Hepatocyte (in vitro differentiated cells): ENCODE results near the gene TCP10L. TPM values are rescaled to one million over a fixed set of nuclear protein-coding genes. Genes with fewer than 3 reads are reported as not detected.
"Not testable (repeated sequence)": the region's sequence is repeated elsewhere in the genome, so short reads cannot be mapped to it uniquely, and the experiment has no call there.

ENCODE experiments used
- DNase-seq: peaks from one replicate; pipeline ENCODE4 v3.0.0-alpha.2; 2016; ENCODE audit warnings: low spot score
- H2AFZ ChIP-seq: fragments of 200-600 bp; sonication (generic); 2 replicates; pipeline ENCODE4 v1.6.0; 2016; ENCODE audit warnings: antibody characterized with exemption, mild to moderate bottlenecking
- H3K27ac ChIP-seq: fragments of 200-600 bp; sonication (generic); 2 replicates; pipeline ENCODE4 v1.5.1; 2016; ENCODE audit warnings: mild to moderate bottlenecking
- H3K27me3 ChIP-seq: fragments of 200-600 bp; sonication (generic); 2 replicates; pipeline ENCODE4 v1.6.1; 2016
- H3K36me3 ChIP-seq: fragments of 200-600 bp; sonication (generic); replicated peaks from 2 replicates; pipeline ENCODE4 v1.5.1; 2016; ENCODE audit warnings: low read depth; ENCODE audit not compliant: insufficient read depth
- H3K4me1 ChIP-seq: fragments of 200-600 bp; sonication (generic); 2 replicates; pipeline ENCODE4 v1.5.1; 2016; ENCODE audit warnings: mild to moderate bottlenecking, moderate library complexity; ENCODE audit not compliant: insufficient read depth
- H3K4me2 ChIP-seq: fragments of 200-600 bp; sonication (generic); 2 replicates; pipeline ENCODE4 v1.6.0; 2016
- H3K4me3 ChIP-seq: fragments of 200-600 bp; sonication (generic); 2 replicates; pipeline ENCODE4 v1.5.1; 2016; ENCODE audit warnings: mild to moderate bottlenecking
- H3K79me2 ChIP-seq: fragments of 200-600 bp; sonication (generic); 2 replicates; pipeline ENCODE4 v1.6.0; 2017; ENCODE audit warnings: mild to moderate bottlenecking
- H3K9me2 ChIP-seq: fragments of 200-600 bp; sonication (generic); replicated peaks from 2 replicates; pipeline ENCODE4 v1.6.0; 2017; ENCODE audit warnings: mild to moderate bottlenecking; ENCODE audit not compliant: insufficient read depth
- H3K9me3 ChIP-seq: fragments of 200-600 bp; sonication (generic); 2 replicates; pipeline ENCODE4 v1.5.1; 2016; ENCODE audit warnings: low read depth, mild to moderate bottlenecking
- H4K20me1 ChIP-seq: fragments of 200-600 bp; sonication (generic); 2 replicates; pipeline ENCODE4 v1.6.0; 2016; ENCODE audit warnings: mild to moderate bottlenecking; ENCODE audit not compliant: insufficient read depth, poor library complexity, severe bottlenecking
- EZH2 ChIP-seq: fragments of 200-600 bp; sonication (generic); IDR thresholded peaks from 2 replicates; pipeline ENCODE4 v1.6.1; 2016; ENCODE audit warnings: antibody characterized with exemption, mild to moderate bottlenecking, borderline replicate concordance
- EZH2phosphoT487 ChIP-seq: fragments of 200-600 bp; sonication (generic); IDR thresholded peaks from one replicate; pipeline ENCODE4 v1.6.1; 2018; ENCODE audit warnings: antibody characterized with exemption, mild to moderate bottlenecking, low read depth, moderate library complexity; ENCODE audit not compliant: unreplicated experiment, severe bottlenecking
- WGBS: methylation state at CpG from one replicate; pipeline ENCODE4 v1.1.6; 2016; ENCODE audit warnings: low lambda C conversion rate; ENCODE audit errors: missing lambda C conversion rate; 5-methylcytosine and 5-hydroxymethylcytosine counted together
- polyA plus RNA-seq: library from polyadenylated mRNA; unstranded; fragments of >200 nt; fragmentation: Nextera tagmentation; extraction: Ambion mirVana; gene quantifications from 2 replicates; pipeline ENCODE4 v1.2.1, GENCODE V29; 2016
- total RNA-seq: library from RNA; depleted of rRNA; stranded (reverse); fragments of >200 nt; gene quantifications from 2 replicates; pipeline ENCODE4 v1.2.3, GENCODE V29; 2014
- TF ChIP-seq, protein P1 (sequence below): fragments of 200-600 bp; sonication (generic); IDR thresholded peaks from 2 replicates; pipeline ENCODE4 v1.5.1; 2016; ENCODE audit warnings: antibody characterized with exemption, mild to moderate bottlenecking; ENCODE audit not compliant: poor library complexity

Gene TCP10L
- total and polyA plus RNA-seq, 2 experiments from 2014 or later: 0.40 to 1.0 TPM

DNA sequence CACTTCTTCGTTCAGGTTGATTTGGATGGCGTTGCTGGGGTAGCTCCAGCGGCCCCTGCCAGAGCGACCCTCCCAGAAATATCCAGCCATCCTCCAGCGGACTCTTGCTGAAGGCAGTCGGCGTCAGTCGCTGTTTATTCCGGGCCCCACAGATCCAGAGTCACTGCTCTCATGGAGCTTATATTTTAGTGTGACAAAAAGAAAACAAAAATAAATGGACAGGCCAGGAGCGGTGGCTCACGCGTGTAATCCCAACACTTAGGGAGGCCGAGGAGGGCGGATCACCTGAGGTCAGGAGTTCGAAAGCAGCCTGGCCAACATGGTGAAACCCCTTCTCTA, 27.6 kb upstream of the TCP10L start:
- Histone ChIP-seq H3K79me2 (peaks cover 30% of the 10 kb centered on the region), H3K4me2 (peak overlapping the region; percentile 86), H3K36me3 (no peaks in the 10 kb centered on the region), H3K4me1 (peaks cover 13% of the 10 kb centered on the region), H3K27me3 (no peaks in the 10 kb centered on the region), H3K9me3 (no peaks in the 10 kb centered on the region), H3K27ac (peak overlapping the region; percentile 96), H3K4me3 (peak overlapping the region; percentile 83), H4K20me1 (no peaks in the 10 kb centered on the region), H3K9me2 (no peaks in the 10 kb centered on the region), H2AFZ (peak overlapping the region; percentile 87)
- 8% methylated on average over 15 of the region's 15 CpGs for WGBS
- TF ChIP-seq EZH2phosphoT487 (no peak), EZH2 (no peak)
- TF ChIP-seq, protein P1, sequence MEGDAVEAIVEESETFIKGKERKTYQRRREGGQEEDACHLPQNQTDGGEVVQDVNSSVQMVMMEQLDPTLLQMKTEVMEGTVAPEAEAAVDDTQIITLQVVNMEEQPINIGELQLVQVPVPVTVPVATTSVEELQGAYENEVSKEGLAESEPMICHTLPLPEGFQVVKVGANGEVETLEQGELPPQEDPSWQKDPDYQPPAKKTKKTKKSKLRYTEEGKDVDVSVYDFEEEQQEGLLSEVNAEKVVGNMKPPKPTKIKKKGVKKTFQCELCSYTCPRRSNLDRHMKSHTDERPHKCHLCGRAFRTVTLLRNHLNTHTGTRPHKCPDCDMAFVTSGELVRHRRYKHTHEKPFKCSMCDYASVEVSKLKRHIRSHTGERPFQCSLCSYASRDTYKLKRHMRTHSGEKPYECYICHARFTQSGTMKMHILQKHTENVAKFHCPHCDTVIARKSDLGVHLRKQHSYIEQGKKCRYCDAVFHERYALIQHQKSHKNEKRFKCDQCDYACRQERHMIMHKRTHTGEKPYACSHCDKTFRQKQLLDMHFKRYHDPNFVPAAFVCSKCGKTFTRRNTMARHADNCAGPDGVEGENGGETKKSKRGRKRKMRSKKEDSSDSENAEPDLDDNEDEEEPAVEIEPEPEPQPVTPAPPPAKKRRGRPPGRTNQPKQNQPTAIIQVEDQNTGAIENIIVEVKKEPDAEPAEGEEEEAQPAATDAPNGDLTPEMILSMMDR: no peak
- DNase-seq: no peak

GRCh38 chr21:32612075-32612998, 27.0 kb upstream of the TCP10L start, which contains the start of gene CFAP298:
Gene CFAP298, minus strand, starts transcription at chr21:32612377. Its CDS starts 134 bp downstream, at chr21:32612243.
- TF ChIP-seq EZH2phosphoT487 (no peak), EZH2 (no peak)
- TF ChIP-seq, protein P1: no peak
- under 1% methylated on average over 81 of the region's 81 CpGs for WGBS
- H2AFZ ChIP-seq: peak within 1 kb of the TSS; percentile 87
- no peaks in the 10 kb centered on the region for H4K20me1 ChIP-seq
- H3K4me3 ChIP-seq: peak within 1 kb of the TSS; percentile 83
- no peaks in the 10 kb centered on the region for H3K9me2 ChIP-seq
- H3K27ac ChIP-seq: peak within 1 kb of the TSS; percentile 96
- no peaks in the 10 kb centered on the region for H3K9me3 ChIP-seq
- H3K79me2 ChIP-seq: peaks cover 30% of the 10 kb centered on the region
- peak within 1 kb of the TSS; percentile 86 for H3K4me2 ChIP-seq
- DNase-seq: peak; percentile 93
- H3K36me3 ChIP-seq: no peaks in the 10 kb centered on the region
- H3K27me3 ChIP-seq: no peaks in the 10 kb centered on the region
- peaks cover 13% of the 10 kb centered on the region for H3K4me1 ChIP-seq

DNA sequence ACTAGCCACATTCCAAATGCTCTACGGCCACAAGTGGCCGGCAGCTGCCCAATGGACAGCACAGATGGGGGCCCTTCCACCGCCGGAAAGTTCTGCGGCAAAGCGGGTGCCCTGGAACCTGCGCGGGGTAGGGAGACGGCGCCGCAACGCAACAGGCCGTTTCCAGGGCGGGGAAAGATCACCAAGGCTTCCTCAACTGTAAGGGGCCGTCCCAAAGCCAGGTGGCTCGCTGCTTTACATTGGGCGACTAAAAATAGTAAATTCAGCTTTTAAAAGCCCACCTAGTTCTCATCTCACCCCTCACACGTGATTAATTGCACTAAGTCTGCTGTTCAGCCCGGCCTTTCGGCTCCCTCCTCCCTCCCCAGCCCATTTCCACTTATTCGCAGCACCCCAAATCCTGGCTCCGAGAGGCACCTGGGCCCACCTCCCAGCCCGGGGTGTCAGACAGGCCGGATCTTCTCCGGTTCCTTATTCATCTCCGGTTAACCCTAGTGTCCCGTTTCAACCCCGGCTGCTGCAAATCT, 26.2 kb upstream of the TCP10L start:
- Histone ChIP-seq H3K27me3 (no peaks in the 10 kb centered on the region), H3K4me3 (peak overlapping the region; percentile 83), H2AFZ (peak overlapping the region; percentile 87), H3K79me2 (peaks cover 32% of the 10 kb centered on the region), H4K20me1 (no peaks in the 10 kb centered on the region), H3K9me2 (no peaks in the 10 kb centered on the region), H3K27ac (peak overlapping the region; percentile 96), H3K4me2 (peak overlapping the region; percentile 86), H3K9me3 (no peaks in the 10 kb centered on the region), H3K4me1 (peaks cover 13% of the 10 kb centered on the region), H3K36me3 (no peaks in the 10 kb centered on the region)
- DNase-seq: peak; percentile 39
- TF ChIP-seq EZH2: no peak
- TF ChIP-seq EZH2phosphoT487: no peak
- TF ChIP-seq, protein P1: no peak
- WGBS: 2% methylated on average over 28 of the region's 28 CpGs

DNA sequence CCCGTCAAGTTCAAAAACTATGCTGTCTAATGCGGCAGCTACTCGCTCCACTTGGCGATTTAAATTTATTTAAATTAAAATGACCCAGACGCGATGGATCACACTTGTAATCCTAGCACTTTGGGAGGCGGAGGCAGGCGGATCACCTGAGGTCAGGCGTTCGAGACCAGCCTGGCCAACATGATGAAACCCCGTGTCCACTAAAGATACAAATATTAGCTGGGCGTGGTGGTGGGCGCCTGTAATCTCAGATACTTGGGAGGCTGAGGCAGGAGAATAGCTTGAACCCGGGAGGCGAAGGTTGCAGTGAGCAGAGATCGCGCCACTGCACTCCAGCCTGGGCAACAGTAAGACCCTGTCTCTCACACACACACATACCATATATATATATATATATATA, 25.6 kb upstream of the TCP10L start:
- H3K36me3 ChIP-seq, DNase-seq, H3K9me2 ChIP-seq, H3K9me3 ChIP-seq, H3K27me3 ChIP-seq, H2AFZ ChIP-seq, H4K20me1 ChIP-seq, H3K27ac ChIP-seq: not testable (repeated sequence)
- H3K4me1 ChIP-seq: peaks cover 13% of the 10 kb centered on the region
- WGBS: 79% methylated on average over 17 of the region's 17 CpGs
- H3K4me3 ChIP-seq: peak overlapping the region; percentile 83
- H3K4me2 ChIP-seq: peak overlapping the region; percentile 86
- H3K79me2 ChIP-seq: peaks cover 33% of the 10 kb centered on the region
